AG09309 (cell line): ENCODE measurements around the gene COG8.

Experiments used
- DNase-seq: peaks from one replicate; pipeline ENCODE4 v3.0.0-alpha.2; 2010; ENCODE audit warnings: low read depth
- H3K4me3 ChIP-seq: 2 replicates; pipeline ENCODE4 v1.5.1; 2011; ENCODE audit warnings: mild to moderate bottlenecking, low read depth, low read length, moderate library complexity; ENCODE audit not compliant: control insufficient read depth
- TF ChIP-seq, protein P1 (sequence below): IDR thresholded peaks from 2 replicates; pipeline ENCODE4 v1.5.1; 2011; ENCODE audit warnings: mild to moderate bottlenecking, low read depth, low read length, inconsistent platforms; ENCODE audit not compliant: insufficient read depth, control insufficient read depth; ENCODE audit errors: missing control alignments

Gene COG8

DNA sequence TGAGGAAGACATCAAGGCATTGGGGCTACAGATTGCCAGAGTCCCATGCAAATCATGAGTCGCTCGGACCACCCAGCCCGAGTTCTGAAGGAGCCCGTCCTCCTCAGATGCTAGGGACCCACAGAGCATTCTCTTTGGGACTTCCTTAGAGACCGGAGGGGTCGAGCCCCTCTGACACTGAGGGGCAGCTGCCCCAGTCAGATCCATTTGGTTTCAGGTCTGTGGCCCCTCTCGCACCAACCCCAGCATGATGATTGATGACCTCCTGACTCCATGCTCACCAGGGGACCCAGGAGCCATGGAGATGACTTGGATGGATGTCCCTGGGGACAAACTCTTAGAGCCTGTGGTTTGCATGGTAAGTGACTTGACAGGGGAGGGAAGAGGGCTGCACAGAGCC is 17.0 kb downstream of the COG8 start:
- no peak overlapping the region for H3K4me3 ChIP-seq
- no peak for DNase-seq
- TF ChIP-seq, protein P1, sequence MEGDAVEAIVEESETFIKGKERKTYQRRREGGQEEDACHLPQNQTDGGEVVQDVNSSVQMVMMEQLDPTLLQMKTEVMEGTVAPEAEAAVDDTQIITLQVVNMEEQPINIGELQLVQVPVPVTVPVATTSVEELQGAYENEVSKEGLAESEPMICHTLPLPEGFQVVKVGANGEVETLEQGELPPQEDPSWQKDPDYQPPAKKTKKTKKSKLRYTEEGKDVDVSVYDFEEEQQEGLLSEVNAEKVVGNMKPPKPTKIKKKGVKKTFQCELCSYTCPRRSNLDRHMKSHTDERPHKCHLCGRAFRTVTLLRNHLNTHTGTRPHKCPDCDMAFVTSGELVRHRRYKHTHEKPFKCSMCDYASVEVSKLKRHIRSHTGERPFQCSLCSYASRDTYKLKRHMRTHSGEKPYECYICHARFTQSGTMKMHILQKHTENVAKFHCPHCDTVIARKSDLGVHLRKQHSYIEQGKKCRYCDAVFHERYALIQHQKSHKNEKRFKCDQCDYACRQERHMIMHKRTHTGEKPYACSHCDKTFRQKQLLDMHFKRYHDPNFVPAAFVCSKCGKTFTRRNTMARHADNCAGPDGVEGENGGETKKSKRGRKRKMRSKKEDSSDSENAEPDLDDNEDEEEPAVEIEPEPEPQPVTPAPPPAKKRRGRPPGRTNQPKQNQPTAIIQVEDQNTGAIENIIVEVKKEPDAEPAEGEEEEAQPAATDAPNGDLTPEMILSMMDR, result no peak

DNA sequence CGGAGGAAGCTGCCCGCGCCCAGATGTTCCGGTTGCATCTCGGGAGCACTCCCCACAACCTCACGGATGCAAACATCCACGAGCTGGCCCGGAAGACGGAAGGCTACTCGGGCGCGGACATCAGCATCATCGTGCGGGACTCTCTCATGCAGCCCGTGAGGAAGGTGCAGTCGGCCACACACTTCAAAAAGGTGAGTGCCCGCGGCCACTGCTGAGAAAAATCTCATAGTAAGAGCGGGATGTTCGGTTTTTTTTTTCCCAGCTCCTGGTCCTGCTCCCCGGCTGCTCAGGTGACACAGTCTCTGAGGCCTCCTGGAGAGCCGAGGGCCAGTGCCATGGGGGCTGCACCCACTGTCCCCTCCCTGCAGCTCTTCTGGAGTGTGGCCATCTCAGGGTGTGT is 18.3 kb downstream of the COG8 start:
- no peak for DNase-seq
- H3K4me3 ChIP-seq, result no peak overlapping the region
- TF ChIP-seq, protein P1, result no peak

DNA sequence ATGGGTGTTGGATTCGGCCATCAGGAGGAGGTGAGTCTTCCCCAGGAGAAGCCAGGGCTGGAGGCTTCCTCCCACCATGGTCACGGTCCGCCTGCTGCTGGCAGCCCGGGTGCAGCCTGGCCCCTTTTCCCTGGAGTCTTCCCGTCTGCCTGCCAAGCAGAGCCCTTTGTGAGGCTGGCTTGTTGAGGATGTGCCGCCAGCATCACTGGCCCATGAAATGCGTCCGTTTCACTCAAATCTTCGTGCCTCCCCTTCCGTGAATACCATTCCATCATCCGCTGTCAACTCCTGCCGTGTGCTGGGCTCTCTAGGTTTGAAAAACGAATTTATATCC is 18.7 kb downstream of the COG8 start:
- H3K4me3 ChIP-seq, result no peak overlapping the region
- TF ChIP-seq, protein P1, result no peak
- no peak for DNase-seq

DNA sequence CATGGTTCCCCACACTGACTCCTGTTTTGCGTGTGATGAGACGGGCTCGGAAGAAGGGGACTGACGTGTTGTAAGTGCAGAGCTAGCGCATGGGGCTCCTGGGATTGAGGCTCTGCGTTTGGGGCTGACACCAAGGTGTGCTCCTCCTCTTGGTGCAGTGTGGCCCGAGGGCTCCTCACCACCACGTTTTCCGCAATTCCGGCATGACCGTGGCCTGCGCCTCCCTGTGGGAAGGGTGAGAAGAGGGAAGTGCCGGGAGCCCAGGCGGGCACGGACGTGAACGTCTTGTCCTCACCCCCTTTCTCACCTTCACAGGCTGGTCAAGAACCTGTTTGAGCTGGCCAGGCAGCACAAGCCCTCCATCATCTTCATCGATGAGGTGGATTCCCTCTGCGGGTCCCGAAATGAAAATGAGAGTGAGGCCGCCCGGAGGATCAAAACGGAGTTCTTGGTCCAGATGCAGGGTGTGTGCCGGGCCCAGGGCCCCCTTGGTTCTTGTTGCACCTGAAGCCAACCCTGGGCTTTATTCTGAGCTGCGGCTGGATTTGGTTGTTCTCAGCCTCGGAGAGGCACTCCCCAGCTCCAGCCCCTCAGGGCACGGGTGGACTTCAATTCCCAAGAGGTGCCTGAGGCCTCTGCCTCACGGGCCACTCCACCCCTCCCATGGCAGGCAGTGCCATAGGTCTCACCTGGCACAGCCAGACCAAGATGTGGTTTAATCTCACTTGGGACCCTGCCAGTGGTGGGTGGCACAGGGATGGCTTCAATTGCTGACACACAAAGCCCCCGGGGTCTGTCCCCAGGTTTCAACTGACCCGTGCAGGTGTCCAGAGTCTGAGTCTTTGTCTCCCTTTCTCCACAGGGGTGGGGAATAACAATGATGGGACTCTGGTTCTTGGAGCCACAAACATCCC is 19.3 kb downstream of the COG8 start:
- H3K4me3 ChIP-seq, result no peak overlapping the region
- TF ChIP-seq, protein P1, result no peak
- no peak for DNase-seq

DNA sequence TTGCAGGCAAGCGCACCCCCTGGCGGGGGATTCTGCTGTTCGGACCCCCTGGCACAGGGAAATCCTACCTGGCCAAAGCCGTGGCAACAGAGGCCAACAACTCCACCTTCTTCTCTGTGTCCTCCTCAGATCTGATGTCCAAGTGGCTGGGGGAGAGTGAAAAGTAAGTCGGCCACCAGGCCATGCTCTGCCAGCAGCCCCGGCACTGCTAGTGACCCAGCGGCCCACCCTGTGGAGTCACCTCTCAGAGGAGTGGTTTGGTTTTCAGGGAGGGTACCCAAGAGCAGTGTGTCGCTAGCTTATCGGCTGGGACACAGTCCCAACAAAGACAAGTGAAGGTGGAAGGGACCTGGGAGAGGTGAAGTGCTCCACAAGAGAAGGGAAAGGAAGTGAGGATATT is 20.0 kb downstream of the COG8 start:
- H3K4me3 ChIP-seq, result no peak overlapping the region
- no peak for DNase-seq
- TF ChIP-seq, protein P1, result no peak

DNA sequence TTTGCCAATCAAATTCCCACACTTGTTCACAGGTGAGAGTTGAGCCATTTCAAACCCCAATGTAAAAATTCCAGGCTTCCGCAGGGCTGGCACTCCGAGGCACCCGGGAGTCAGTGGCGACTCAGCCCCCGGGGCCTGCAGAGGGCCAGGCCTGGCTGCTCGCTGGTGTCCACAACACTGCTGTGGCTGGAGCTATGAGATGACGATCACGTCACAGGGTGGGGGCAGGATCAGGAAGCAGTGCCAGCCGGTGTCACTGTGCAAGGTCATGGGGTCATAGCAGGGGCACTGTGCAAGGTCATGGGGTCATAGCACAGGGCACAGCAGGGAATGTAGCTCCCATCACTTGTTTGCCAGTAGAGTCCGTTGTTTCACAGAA is 20.5 kb downstream of the COG8 start:
- H3K4me3 ChIP-seq, result no peak overlapping the region
- TF ChIP-seq, protein P1, result no peak
- DNase-seq, result no peak
